BE2C (cell line): ENCODE measurements around the gene FAM83D.

Source experiments
- DNase-seq: peaks from one replicate; pipeline ENCODE4 v3.0.0-alpha.2; 2020
- H3K27me3 ChIP-seq: fragments of 250-450 bp; sonication (Bioruptor Pico); 2 replicates; pipeline ENCODE4 v1.5.1; 2020; ENCODE audit warnings: mild to moderate bottlenecking
- H3K36me3 ChIP-seq: fragments of 250-450 bp; sonication (Bioruptor Pico); 2 replicates; pipeline ENCODE4 v1.5.1; 2020; ENCODE audit warnings: mild to moderate bottlenecking
- H3K4me1 ChIP-seq: fragments of 250-450 bp; sonication (Bioruptor Pico); 2 replicates; pipeline ENCODE4 v1.5.1; 2020
- H3K4me3 ChIP-seq: 2 replicates; pipeline ENCODE4 v1.5.1; 2011; ENCODE audit warnings: low read depth, low read length
- H3K9me3 ChIP-seq: fragments of 250-450 bp; sonication (Bioruptor Pico); 2 replicates; pipeline ENCODE4 v1.5.1; 2020
- TF ChIP-seq, protein P1 (sequence below): IDR thresholded peaks from 2 replicates; pipeline ENCODE4 v1.5.1; 2012; ENCODE audit warnings: mild to moderate bottlenecking, low read depth, low read length

The FAM83D gene

GRCh38 chr20:38946836-38947235 lies 20.6 kb downstream of the FAM83D start:
- Histone ChIP-seq H3K27me3 (no peaks in the 10 kb centered on the region), H3K36me3 (peaks cover 84% of the 10 kb centered on the region), H3K4me1 (no peaks in the 10 kb centered on the region), H3K4me3 (no peak overlapping the region), H3K9me3 (no peaks in the 10 kb centered on the region)
- no peak for DNase-seq
- TF ChIP-seq, protein P1, sequence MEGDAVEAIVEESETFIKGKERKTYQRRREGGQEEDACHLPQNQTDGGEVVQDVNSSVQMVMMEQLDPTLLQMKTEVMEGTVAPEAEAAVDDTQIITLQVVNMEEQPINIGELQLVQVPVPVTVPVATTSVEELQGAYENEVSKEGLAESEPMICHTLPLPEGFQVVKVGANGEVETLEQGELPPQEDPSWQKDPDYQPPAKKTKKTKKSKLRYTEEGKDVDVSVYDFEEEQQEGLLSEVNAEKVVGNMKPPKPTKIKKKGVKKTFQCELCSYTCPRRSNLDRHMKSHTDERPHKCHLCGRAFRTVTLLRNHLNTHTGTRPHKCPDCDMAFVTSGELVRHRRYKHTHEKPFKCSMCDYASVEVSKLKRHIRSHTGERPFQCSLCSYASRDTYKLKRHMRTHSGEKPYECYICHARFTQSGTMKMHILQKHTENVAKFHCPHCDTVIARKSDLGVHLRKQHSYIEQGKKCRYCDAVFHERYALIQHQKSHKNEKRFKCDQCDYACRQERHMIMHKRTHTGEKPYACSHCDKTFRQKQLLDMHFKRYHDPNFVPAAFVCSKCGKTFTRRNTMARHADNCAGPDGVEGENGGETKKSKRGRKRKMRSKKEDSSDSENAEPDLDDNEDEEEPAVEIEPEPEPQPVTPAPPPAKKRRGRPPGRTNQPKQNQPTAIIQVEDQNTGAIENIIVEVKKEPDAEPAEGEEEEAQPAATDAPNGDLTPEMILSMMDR = no peak

GRCh38 chr20:38947931-38948362 lies 21.7 kb downstream of the FAM83D start:
- Histone ChIP-seq H3K36me3 (peaks cover 84% of the 10 kb centered on the region), H3K27me3 (no peaks in the 10 kb centered on the region), H3K9me3 (no peaks in the 10 kb centered on the region), H3K4me1 (no peaks in the 10 kb centered on the region), H3K4me3 (no peak overlapping the region)
- DNase-seq = no peak
- TF ChIP-seq, protein P1 = no peak

- Histone ChIP-seq H3K9me3 (no peaks in the 10 kb centered on the region), H3K36me3 (peaks cover 85% of the 10 kb centered on the region)
- TF ChIP-seq, protein P1 = no peak
Observed at GRCh38 chr20:38950254-38950653, 24.0 kb downstream of the FAM83D start.

GRCh38 chr20:38951611-38952010 lies 25.4 kb downstream of the FAM83D start:
- H3K4me1 ChIP-seq = no peaks in the 10 kb centered on the region
- no peaks in the 10 kb centered on the region for H3K27me3 ChIP-seq
- no peak overlapping the region for H3K4me3 ChIP-seq
- H3K9me3 ChIP-seq = no peaks in the 10 kb centered on the region
- H3K36me3 ChIP-seq = peaks cover 81% of the 10 kb centered on the region
- TF ChIP-seq, protein P1 = no peak
- no peak for DNase-seq

More at GRCh38 chr20:38950254-38950653, 24.0 kb downstream of the FAM83D start:
- H3K4me1 ChIP-seq = no peaks in the 10 kb centered on the region
- DNase-seq = no peak
- H3K27me3 ChIP-seq = no peaks in the 10 kb centered on the region
- no peak overlapping the region for H3K4me3 ChIP-seq

GRCh38 chr20:38952153-38952552 lies 25.9 kb downstream of the FAM83D start:
- H3K4me1 ChIP-seq = no peaks in the 10 kb centered on the region
- no peaks in the 10 kb centered on the region for H3K9me3 ChIP-seq
- TF ChIP-seq, protein P1 = no peak
- peaks cover 75% of the 10 kb centered on the region for H3K36me3 ChIP-seq
- H3K4me3 ChIP-seq = no peak overlapping the region
- no peaks in the 10 kb centered on the region for H3K27me3 ChIP-seq
- DNase-seq = no peak

- Histone ChIP-seq H3K4me3 (no peak overlapping the region), H3K4me1 (no peaks in the 10 kb centered on the region), H3K36me3 (peaks cover 59% of the 10 kb centered on the region), H3K9me3 (no peaks in the 10 kb centered on the region), H3K27me3 (no peaks in the 10 kb centered on the region)
- TF ChIP-seq, protein P1 = no peak
- DNase-seq = no peak
Observed at GRCh38 chr20:38953630-38954340, 27.6 kb downstream of the FAM83D start.
